ENCODE measurements around the gene TAS2R1. TPM values are rescaled to one million over a fixed set of nuclear protein-coding genes. Genes with fewer than 3 reads are reported as not detected.

TAS2R1 gene
- polyA plus RNA-seq, 3 donors: not detected

- H3K9me3 Mint-ChIP-seq: peaks cover 0 to 12% (median 1%) of the 10 kb centered on the region in 7 donors
- Histone ChIP-seq H3K4me2 (replicated peaks; ENCODE audit: extremely low read depth, low read length, poor library complexity, severe bottlenecking) (no peak overlapping the region), H3K9me3 (replicated peaks in 1 of 2; ENCODE audit: control insufficient read depth in 1 of 2, insufficient read depth in 1 of 2, low read length in 2 of 2) (no peaks in the 10 kb centered on the region), H3K27me3 (ENCODE audit: control insufficient read depth in 2 of 2, insufficient read depth in 2 of 2, low read length in 2 of 2) (no peaks in the 10 kb centered on the region), H3K9ac (ENCODE audit: insufficient read depth, low read length, poor library complexity, severe bottlenecking) (no peak overlapping the region), H3K79me2 (ENCODE audit: insufficient read depth, low read length) (no peaks in the 10 kb centered on the region), H3K36me3 (replicated peaks in 1 of 2; ENCODE audit: control insufficient read depth in 1 of 2, insufficient read depth in 2 of 2, low read length in 2 of 2) (no peaks in the 10 kb centered on the region), H4K20me1 (ENCODE audit: insufficient read depth, low read length) (no peaks in the 10 kb centered on the region), H2AFZ (ENCODE audit: insufficient read depth, low read depth, low read length, poor library complexity, severe bottlenecking) (no peak overlapping the region), H3K4me1 (ENCODE audit: control insufficient read depth in 1 of 2, insufficient read depth in 2 of 2, low read length in 2 of 2) (no peaks in the 10 kb centered on the region), H3K27ac (ENCODE audit: low read depth in 1 of 2, low read length in 2 of 2) (no peak overlapping the region), H3K4me3 (replicated peaks in 1 of 3; ENCODE audit: low read depth in 2 of 3, low read length in 3 of 3) (no peak overlapping the region)
- no peaks in the 10 kb centered on the region for H3K36me3 Mint-ChIP-seq
- H3K4me3 Mint-ChIP-seq: no peak overlapping the region
- TF ChIP-seq CTCF (IDR thresholded peaks at IDR 0.05): no peak
- WGBS (ENCODE audit: insufficient coverage): no CpG with 5 or more reads among the region's 2 CpGs
- DNase-seq: no peak
- H3K27ac Mint-ChIP-seq: no peak overlapping the region
- H3K4me1 Mint-ChIP-seq: no peaks in the 10 kb centered on the region
- H3K27me3 Mint-ChIP-seq (ENCODE audit: low read depth in 3 of 3): peaks cover 0 to 3% (median 0%) of the 10 kb centered on the region in 3 donors
- intact Hi-C loops (cut with micrococcal nuclease): no loop called here
Measured at GRCh38 chr5:9610969-9611368, 19.2 kb downstream of the TAS2R1 start.

GRCh38 chr5:9610364-9610763 is 19.8 kb downstream of the TAS2R1 start:
- no peaks in the 10 kb centered on the region for H3K79me2 ChIP-seq (ENCODE audit: insufficient read depth, low read length)
- no peak overlapping the region for H3K4me3 ChIP-seq (replicated peaks in 1 of 3; ENCODE audit: low read depth in 2 of 3, low read length in 3 of 3)
- H3K9ac ChIP-seq (ENCODE audit: insufficient read depth, low read length, poor library complexity, severe bottlenecking): no peak overlapping the region
- H3K4me3 Mint-ChIP-seq: no peak overlapping the region
- peaks cover 0 to 13% (median 1%) of the 10 kb centered on the region in 7 donors for H3K9me3 Mint-ChIP-seq
- intact Hi-C loops (cut with micrococcal nuclease): no loop called here
- no peaks in the 10 kb centered on the region for H3K36me3 ChIP-seq (replicated peaks in 1 of 2; ENCODE audit: control insufficient read depth in 1 of 2, insufficient read depth in 2 of 2, low read length in 2 of 2)
- no peaks in the 10 kb centered on the region for H3K27me3 ChIP-seq (ENCODE audit: control insufficient read depth in 2 of 2, insufficient read depth in 2 of 2, low read length in 2 of 2)
- no peak overlapping the region for H2AFZ ChIP-seq (ENCODE audit: insufficient read depth, low read depth, low read length, poor library complexity, severe bottlenecking)
- no CpG with 5 or more reads among the region's 1 CpG for WGBS (ENCODE audit: insufficient coverage)
- DNase-seq: no peak
- no peaks in the 10 kb centered on the region for H3K4me1 Mint-ChIP-seq
- H3K27me3 Mint-ChIP-seq (ENCODE audit: low read depth in 3 of 3): peaks cover 0 to 3% (median 0%) of the 10 kb centered on the region in 3 donors
- H3K27ac Mint-ChIP-seq: no peak overlapping the region
- H3K27ac ChIP-seq (ENCODE audit: low read depth in 1 of 2, low read length in 2 of 2): no peak overlapping the region
- no peaks in the 10 kb centered on the region for H3K9me3 ChIP-seq (replicated peaks in 1 of 2; ENCODE audit: control insufficient read depth in 1 of 2, insufficient read depth in 1 of 2, low read length in 2 of 2)
- H3K4me2 ChIP-seq (replicated peaks; ENCODE audit: extremely low read depth, low read length, poor library complexity, severe bottlenecking): no peak overlapping the region
- H4K20me1 ChIP-seq (ENCODE audit: insufficient read depth, low read length): no peaks in the 10 kb centered on the region
- no peaks in the 10 kb centered on the region for H3K36me3 Mint-ChIP-seq
- TF ChIP-seq CTCF (IDR thresholded peaks at IDR 0.05): no peak
- no peaks in the 10 kb centered on the region for H3K4me1 ChIP-seq (ENCODE audit: control insufficient read depth in 1 of 2, insufficient read depth in 2 of 2, low read length in 2 of 2)
